Measurements from ENCODE around the gene HES7. TPM values are rescaled to one million over a fixed set of nuclear protein-coding genes. Genes with fewer than 3 reads are reported as not detected.

The HES7 gene
- total and polyA plus RNA-seq, 9 of the 15 experiments (the other 6 are each of a cell fraction or from before 2014, with no cell fraction given): 0.03 to 1.7 (median 0.14) TPM; not detected in 1

DNA sequence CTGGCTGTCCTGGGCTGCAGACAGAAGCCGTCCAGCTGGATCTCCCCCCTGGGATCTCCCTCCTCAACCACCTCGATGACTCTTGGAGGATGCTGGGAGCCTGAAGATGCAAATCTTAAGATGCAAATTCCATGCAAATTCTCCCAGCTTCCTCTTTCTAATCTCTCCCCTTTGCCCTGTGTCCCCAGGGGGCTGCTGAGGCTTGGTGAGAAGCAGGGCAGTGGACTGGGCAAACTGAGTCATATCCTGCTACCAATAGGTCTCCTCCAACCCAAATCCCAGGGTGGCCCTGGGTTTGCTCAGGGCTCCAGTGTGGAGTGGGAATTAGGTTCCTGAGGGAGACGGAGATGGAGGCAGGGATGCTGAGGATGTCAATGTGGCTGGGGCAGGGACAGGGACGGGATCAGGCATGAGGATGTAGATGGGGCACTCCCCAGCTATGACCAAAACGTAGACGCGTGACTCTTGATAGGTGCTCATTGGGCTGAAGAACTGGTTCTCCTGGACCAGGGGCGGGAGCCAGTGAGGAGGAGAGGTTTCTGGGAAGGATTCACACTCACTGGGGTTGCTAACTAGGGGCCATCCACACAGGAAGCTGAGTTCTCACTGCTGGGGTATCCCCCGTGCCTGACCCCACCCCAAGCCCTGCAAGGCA, 32.7 kb downstream of the HES7 start:
- no peaks in the 10 kb centered on the region for H4K20me1 ChIP-seq (replicated peaks; ENCODE audit: control insufficient read depth, insufficient read depth, low read length)
- no TSS peak for BruUV-seq (replicated peaks)
- H3K9me3 ChIP-seq (replicated peaks; ENCODE audit: control insufficient read depth, insufficient read depth, low read depth, low read length): no peaks in the 10 kb centered on the region
- no peak overlapping the region for H3K27ac ChIP-seq (ENCODE audit: extremely low read depth, low read depth, low read length)
- DNase-seq (ENCODE audit: extremely low read depth in 1 of 4, low spot score in 3 of 4): no peak
- peaks cover 0 to 6% of the 10 kb centered on the region in 2 experiments; a peak in 2 of 5 replicates for H3K4me1 ChIP-seq (replicated peaks in 1 of 2; ENCODE audit: control insufficient read depth in 2 of 2, insufficient read depth in 2 of 2, low read length in 2 of 2)
- 35% methylated on average over 6 of the region's 9 CpGs for WGBS (ENCODE audit: insufficient coverage, low coverage, missing lambda C conversion rate)
- ChIA-PET CTCF (ENCODE audit: low intra/inter-chr PET ratio) (no interaction called here), POLR2A (interaction anchor here (1.1 kb wide), 1 partner anchor 10 kb away, joined by 6 read pairs; no protein-coding TSS in a partner anchor)
- no peaks in the 10 kb centered on the region for H3K79me2 ChIP-seq (ENCODE audit: control insufficient read depth, insufficient read depth, low read length)
- no peaks in the 10 kb centered on the region for H3K36me3 ChIP-seq (ENCODE audit: control insufficient read depth, insufficient read depth, low read length)
- intact Hi-C loops (cut with micrococcal nuclease): no loop called here
- FAIRE-seq: no peak
- peaks cover 3 to 26% of the 10 kb centered on the region in 2 experiments; a peak in 2 of 5 replicates for H3K27me3 ChIP-seq (ENCODE audit: control insufficient read depth in 2 of 2, insufficient read depth in 2 of 2, low read length in 2 of 2)
- H3K9ac ChIP-seq (ENCODE audit: insufficient read depth in 1 of 2, low read depth in 2 of 2, low read length in 2 of 2): no peak overlapping the region; a peak in 1 of 4 replicates
- no peak overlapping the region for H2AFZ ChIP-seq (ENCODE audit: low read depth, low read length)
- H3K4me2 ChIP-seq (ENCODE audit: insufficient read depth, low read length): no peak overlapping the region
- no peak for TF ChIP-seq SP2 (IDR thresholded peaks at IDR 0.05; ENCODE audit: extremely low read depth, low read depth, low read length, poor library complexity, severe bottlenecking)
- TF ChIP-seq SPI1 (IDR thresholded peaks at IDR 0.05; ENCODE audit: borderline replicate concordance, low read depth, low read length): peak; percentile 39; the same call in 1 of the 2 replicates
- no peak for TF ChIP-seq CREB1 (IDR thresholded peaks at IDR 0.05)
- no peak for TF ChIP-seq CREB1 (CRISPR knock-in tag; IDR thresholded peaks at IDR 0.05)
- TF ChIP-seq ZNF79 (CRISPR knock-in tag; IDR thresholded peaks at IDR 0.05; ENCODE audit: low read depth): no peak
- H3K9me1 ChIP-seq (ENCODE audit: control insufficient read depth, insufficient read depth, low read length): no peaks in the 10 kb centered on the region
- ATAC-seq: no peak
- no peak overlapping the region for H3K4me3 ChIP-seq
- in situ Hi-C loops (cut with MboI): no loop called here

- Histone ChIP-seq H3K4me3 (no peak overlapping the region), H3K9ac (ENCODE audit: insufficient read depth in 1 of 2, low read depth in 2 of 2, low read length in 2 of 2) (no peak overlapping the region), H3K4me2 (ENCODE audit: insufficient read depth, low read length) (no peak overlapping the region), H3K9me1 (ENCODE audit: control insufficient read depth, insufficient read depth, low read length) (no peaks in the 10 kb centered on the region), H2AFZ (ENCODE audit: low read depth, low read length) (no peak overlapping the region), H3K27me3 (ENCODE audit: control insufficient read depth in 2 of 2, insufficient read depth in 2 of 2, low read length in 2 of 2) (peaks cover 3 to 31% of the 10 kb centered on the region in 2 experiments; a peak in 2 of 5 replicates), H3K79me2 (ENCODE audit: control insufficient read depth, insufficient read depth, low read length) (no peaks in the 10 kb centered on the region), H3K36me3 (ENCODE audit: control insufficient read depth, insufficient read depth, low read length) (no peaks in the 10 kb centered on the region), H3K4me1 (replicated peaks in 1 of 2; ENCODE audit: control insufficient read depth in 2 of 2, insufficient read depth in 2 of 2, low read length in 2 of 2) (peaks cover 0 to 6% of the 10 kb centered on the region in 2 experiments; a peak in 2 of 5 replicates), H4K20me1 (replicated peaks; ENCODE audit: control insufficient read depth, insufficient read depth, low read length) (no peaks in the 10 kb centered on the region), H3K9me3 (replicated peaks; ENCODE audit: control insufficient read depth, insufficient read depth, low read depth, low read length) (no peaks in the 10 kb centered on the region), H3K27ac (ENCODE audit: extremely low read depth, low read depth, low read length) (no peak overlapping the region)
- in situ Hi-C loops (cut with MboI) (no loop called here), intact Hi-C loops (cut with micrococcal nuclease) (no loop called here)
- 29% methylated on average over 6 of the region's 6 CpGs for WGBS (ENCODE audit: insufficient coverage, low coverage, missing lambda C conversion rate)
- ChIA-PET POLR2A (interaction anchor here (0.8 kb wide), 1 partner anchor 14 kb away, joined by 3 read pairs; no protein-coding TSS in a partner anchor), CTCF (ENCODE audit: low intra/inter-chr PET ratio) (no interaction called here)
- ATAC-seq (no peak), DNase-seq (ENCODE audit: extremely low read depth in 1 of 4, low spot score in 3 of 4) (no peak), FAIRE-seq (no peak)
- BruUV-seq (replicated peaks): no TSS peak
- TF ChIP-seq PURB (CRISPR knock-in tag; IDR thresholded peaks at IDR 0.05; ENCODE audit: low read depth) (no peak), RNF219 (CRISPR knock-in tag; IDR thresholded peaks at IDR 0.05) (no peak), STAG1 (CRISPR knock-in tag; IDR thresholded peaks at IDR 0.05; ENCODE audit: borderline replicate concordance) (no peak)
These were observed 34.2 kb downstream of the HES7 start for GRCh38 chr17:8089728-8090127.

Data from K562 (cell line).